Measurements from ENCODE around the gene XPR1.

The XPR1 gene

GRCh38 chr1:180884588-180885300, 252.9 kb downstream of the XPR1 start:
- H3K9me3 Mint-ChIP-seq: no peaks in the 10 kb centered on the region
- peaks cover 4% of the 10 kb centered on the region for H3K4me1 Mint-ChIP-seq
- H3K27me3 Mint-ChIP-seq: no peaks in the 10 kb centered on the region
- H3K27ac Mint-ChIP-seq: no peak overlapping the region
- no peak overlapping the region for H3K4me3 Mint-ChIP-seq
- H3K36me3 Mint-ChIP-seq: peaks cover 9% of the 10 kb centered on the region

GRCh38 chr1:180886338-180886737, 254.5 kb downstream of the XPR1 start:
- Mint-ChIP-seq H3K4me1 (peaks cover 4% of the 10 kb centered on the region), H3K4me3 (no peak overlapping the region), H3K9me3 (no peaks in the 10 kb centered on the region), H3K27ac (no peak overlapping the region), H3K36me3 (peaks cover 9% of the 10 kb centered on the region), H3K27me3 (no peaks in the 10 kb centered on the region)

- Mint-ChIP-seq H3K4me3 (no peak overlapping the region), H3K36me3 (peaks cover 5% of the 10 kb centered on the region), H3K9me3 (no peaks in the 10 kb centered on the region), H3K4me1 (no peaks in the 10 kb centered on the region), H3K27me3 (no peaks in the 10 kb centered on the region), H3K27ac (no peak overlapping the region)
These were observed 256.0 kb downstream of the XPR1 start for GRCh38 chr1:180887841-180888240.

- H3K27me3 Mint-ChIP-seq: no peaks in the 10 kb centered on the region
- H3K4me3 Mint-ChIP-seq: no peak overlapping the region
- no peaks in the 10 kb centered on the region for H3K9me3 Mint-ChIP-seq
- no peak overlapping the region for H3K27ac Mint-ChIP-seq
- H3K4me1 Mint-ChIP-seq: peaks cover 4% of the 10 kb centered on the region
- peaks cover 2% of the 10 kb centered on the region for H3K36me3 Mint-ChIP-seq
These were observed 257.0 kb downstream of the XPR1 start for GRCh38 chr1:180888870-180889269.

- Mint-ChIP-seq H3K27me3 (no peaks in the 10 kb centered on the region), H3K4me1 (peaks cover 8% of the 10 kb centered on the region), H3K36me3 (peaks cover 2% of the 10 kb centered on the region), H3K4me3 (no peak overlapping the region), H3K27ac (no peak overlapping the region), H3K9me3 (no peaks in the 10 kb centered on the region)
These were observed 257.5 kb downstream of the XPR1 start for GRCh38 chr1:180889325-180889724.

- H3K4me1 Mint-ChIP-seq: peaks cover 10% of the 10 kb centered on the region
- H3K27ac Mint-ChIP-seq: no peak overlapping the region
- H3K36me3 Mint-ChIP-seq: peaks cover 4% of the 10 kb centered on the region
- H3K27me3 Mint-ChIP-seq: no peaks in the 10 kb centered on the region
- H3K9me3 Mint-ChIP-seq: no peaks in the 10 kb centered on the region
- H3K4me3 Mint-ChIP-seq: no peak overlapping the region
These were observed 260.4 kb downstream of the XPR1 start for GRCh38 chr1:180892272-180892671.

- Mint-ChIP-seq H3K4me1 (peaks cover 10% of the 10 kb centered on the region), H3K27ac (no peak overlapping the region), H3K4me3 (no peak overlapping the region), H3K36me3 (peaks cover 4% of the 10 kb centered on the region), H3K9me3 (no peaks in the 10 kb centered on the region), H3K27me3 (no peaks in the 10 kb centered on the region)
These were observed 260.9 kb downstream of the XPR1 start for GRCh38 chr1:180892675-180893074.

- Mint-ChIP-seq H3K27me3 (no peaks in the 10 kb centered on the region), H3K27ac (no peak overlapping the region), H3K9me3 (no peaks in the 10 kb centered on the region), H3K4me1 (peaks cover 10% of the 10 kb centered on the region), H3K4me3 (no peak overlapping the region), H3K36me3 (peaks cover 2% of the 10 kb centered on the region)
These were observed 261.8 kb downstream of the XPR1 start for GRCh38 chr1:180893614-180894013.

GRCh38 chr1:180896161-180896560, 264.3 kb downstream of the XPR1 start:
- Mint-ChIP-seq H3K27me3 (no peaks in the 10 kb centered on the region), H3K9me3 (no peaks in the 10 kb centered on the region), H3K36me3 (peaks cover 2% of the 10 kb centered on the region), H3K4me3 (no peak overlapping the region), H3K27ac (no peak overlapping the region), H3K4me1 (peaks cover 10% of the 10 kb centered on the region)

GRCh38 chr1:180898441-180899219, 266.8 kb downstream of the XPR1 start:
- H3K36me3 Mint-ChIP-seq: peaks cover 2% of the 10 kb centered on the region
- peaks cover 8% of the 10 kb centered on the region for H3K4me1 Mint-ChIP-seq
- no peaks in the 10 kb centered on the region for H3K9me3 Mint-ChIP-seq
- no peak overlapping the region for H3K4me3 Mint-ChIP-seq
- H3K27ac Mint-ChIP-seq: no peak overlapping the region
- H3K27me3 Mint-ChIP-seq: no peaks in the 10 kb centered on the region

GRCh38 chr1:180899262-180899661, 267.4 kb downstream of the XPR1 start:
- Mint-ChIP-seq H3K27ac (no peak overlapping the region), H3K36me3 (peaks cover 2% of the 10 kb centered on the region), H3K27me3 (no peaks in the 10 kb centered on the region), H3K4me1 (peaks cover 2% of the 10 kb centered on the region), H3K9me3 (no peaks in the 10 kb centered on the region), H3K4me3 (no peak overlapping the region)

- H3K9me3 Mint-ChIP-seq: no peaks in the 10 kb centered on the region
- H3K27me3 Mint-ChIP-seq: no peaks in the 10 kb centered on the region
- no peak overlapping the region for H3K4me3 Mint-ChIP-seq
- peaks cover 2% of the 10 kb centered on the region for H3K36me3 Mint-ChIP-seq
- H3K4me1 Mint-ChIP-seq: no peaks in the 10 kb centered on the region
- H3K27ac Mint-ChIP-seq: no peak overlapping the region
These were observed 269.5 kb downstream of the XPR1 start for GRCh38 chr1:180901076-180901990.

GRCh38 chr1:180902541-180902940, 270.7 kb downstream of the XPR1 start:
- no peak overlapping the region for H3K27ac Mint-ChIP-seq
- no peaks in the 10 kb centered on the region for H3K4me1 Mint-ChIP-seq
- H3K4me3 Mint-ChIP-seq: no peak overlapping the region
- no peaks in the 10 kb centered on the region for H3K27me3 Mint-ChIP-seq
- H3K36me3 Mint-ChIP-seq: peaks cover 2% of the 10 kb centered on the region
- H3K9me3 Mint-ChIP-seq: no peaks in the 10 kb centered on the region

- peaks cover 2% of the 10 kb centered on the region for H3K36me3 Mint-ChIP-seq
- no peaks in the 10 kb centered on the region for H3K4me1 Mint-ChIP-seq
- no peak overlapping the region for H3K4me3 Mint-ChIP-seq
- no peak overlapping the region for H3K27ac Mint-ChIP-seq
- H3K27me3 Mint-ChIP-seq: peaks cover 9% of the 10 kb centered on the region
- H3K9me3 Mint-ChIP-seq: no peaks in the 10 kb centered on the region
These were observed 274.1 kb downstream of the XPR1 start for GRCh38 chr1:180905927-180906326.

GRCh38 chr1:180906511-180906910, 274.7 kb downstream of the XPR1 start:
- no peaks in the 10 kb centered on the region for H3K4me1 Mint-ChIP-seq
- peaks cover 13% of the 10 kb centered on the region for H3K27me3 Mint-ChIP-seq
- H3K9me3 Mint-ChIP-seq: no peaks in the 10 kb centered on the region
- H3K27ac Mint-ChIP-seq: no peak overlapping the region
- H3K4me3 Mint-ChIP-seq: no peak overlapping the region
- peaks cover 2% of the 10 kb centered on the region for H3K36me3 Mint-ChIP-seq

Measured in activated naive CD4-positive, alpha-beta T cell treated with anti-CD3 and anti-CD28 coated beads, Interleukin-2, amount 50 U/mL, for 24 hours (primary cell).